ENCODE measurements around the gene SHTN1.

SHTN1 gene

DNA sequence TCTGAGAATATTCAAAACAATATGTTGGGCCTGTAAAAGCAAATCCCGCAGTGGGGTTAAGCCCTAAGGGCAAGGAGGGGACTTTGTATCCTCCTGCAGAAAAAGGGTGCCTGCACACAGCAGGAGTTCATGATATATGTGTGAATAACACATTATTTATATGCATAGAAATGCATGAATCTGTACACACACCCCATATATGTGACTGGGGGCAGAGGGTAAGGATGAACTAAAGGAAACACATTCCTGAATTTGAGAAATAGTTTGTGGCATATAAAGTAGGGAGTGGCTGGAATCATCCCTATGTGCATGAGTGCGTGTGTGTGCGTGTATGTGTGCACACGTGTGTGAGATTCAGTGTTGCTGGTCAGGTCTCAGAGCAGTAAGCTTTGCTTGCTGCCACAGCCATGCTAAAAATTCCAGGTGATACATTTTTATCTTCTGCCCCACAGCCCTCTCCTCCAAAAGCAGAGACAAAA lies 136.8 kb downstream of the SHTN1 start:
- DNase-seq: no peak

DNA sequence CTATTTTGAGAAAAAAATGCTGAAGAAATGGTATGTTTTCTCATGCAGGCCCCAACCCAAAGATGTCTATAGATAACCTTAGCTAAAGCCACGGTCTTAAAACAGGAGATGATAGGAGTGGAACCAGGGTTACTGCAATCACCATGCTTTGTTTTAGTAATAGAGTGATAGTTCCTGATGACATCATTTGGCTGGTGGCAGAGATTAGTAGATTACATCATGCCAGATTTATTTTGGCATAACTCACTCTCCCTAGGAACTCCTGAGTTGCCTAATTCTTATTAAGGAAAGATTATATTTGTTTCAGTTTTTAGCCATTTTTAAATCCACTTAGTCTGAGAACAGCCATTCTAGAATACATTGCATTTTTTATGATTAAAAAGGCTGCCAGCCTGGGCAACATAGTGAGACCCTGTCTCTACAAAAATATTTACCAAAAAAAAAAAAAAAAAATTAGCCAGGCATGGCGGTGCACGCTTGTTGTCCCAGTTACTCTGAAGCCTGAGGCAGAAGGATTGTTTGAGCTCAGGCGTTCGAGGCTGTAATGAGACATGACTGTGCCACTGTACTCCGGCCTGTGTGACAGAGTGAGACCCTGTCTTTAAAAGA lies 137.9 kb downstream of the SHTN1 start:
- no peak for DNase-seq

DNA sequence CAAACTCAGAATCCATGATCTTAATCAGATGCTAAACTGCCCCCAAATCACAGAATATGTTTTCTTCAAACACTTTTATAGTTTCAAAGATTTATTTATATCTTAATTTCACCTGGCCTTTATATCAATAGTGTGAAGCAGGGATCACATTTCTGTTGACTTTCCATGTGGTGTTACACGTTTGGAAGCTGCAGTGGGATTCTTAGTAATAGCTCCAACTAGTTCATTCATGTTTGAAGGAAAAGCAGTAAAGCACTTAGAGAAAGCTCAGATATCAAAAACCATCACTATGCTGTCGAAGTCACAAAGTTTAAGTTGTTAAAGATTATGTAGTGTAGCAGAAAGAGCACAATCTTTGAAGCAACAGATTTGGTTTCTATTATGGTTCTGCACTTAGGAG lies 138.9 kb downstream of the SHTN1 start:
- no peak for DNase-seq

DNA sequence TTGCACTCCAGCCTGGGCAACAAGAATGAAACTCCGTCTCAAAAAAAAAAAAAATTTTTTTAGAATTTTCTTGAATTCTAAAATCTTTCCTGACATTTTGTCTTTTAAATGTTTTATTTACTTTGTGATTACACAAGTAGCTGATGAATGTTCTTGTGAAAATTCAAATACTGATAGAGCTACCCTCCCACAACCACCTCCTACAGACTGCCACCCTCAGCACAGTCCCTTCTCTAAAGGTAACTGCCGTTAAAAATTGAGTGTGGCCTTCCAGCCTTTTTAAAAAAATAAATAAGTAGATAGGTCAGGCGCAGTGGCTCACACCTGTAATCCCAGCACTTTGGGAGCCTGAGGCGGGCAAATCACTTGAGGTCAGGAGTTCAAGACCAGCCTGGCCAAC lies 140.6 kb downstream of the SHTN1 start:
- DNase-seq: no peak

DNA sequence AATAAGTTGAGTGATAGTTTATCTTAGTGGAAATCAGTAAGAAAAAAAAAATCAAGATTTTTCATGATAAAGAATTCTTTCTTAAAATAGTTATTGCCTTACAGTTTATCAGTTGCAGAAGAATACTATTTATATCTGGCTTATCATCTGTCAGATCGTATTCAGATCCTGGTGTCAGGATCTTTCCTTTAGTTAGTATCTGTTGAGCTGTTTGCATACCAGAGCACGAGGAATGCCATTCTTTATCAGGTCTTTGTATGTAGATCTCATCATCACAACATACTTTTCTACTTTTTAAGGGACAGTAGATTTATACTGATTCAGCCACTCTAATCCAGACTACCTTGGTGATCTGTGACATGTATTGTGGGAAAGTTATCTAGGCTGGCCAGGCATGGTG lies 143.2 kb downstream of the SHTN1 start:
- DNase-seq: no peak

DNA sequence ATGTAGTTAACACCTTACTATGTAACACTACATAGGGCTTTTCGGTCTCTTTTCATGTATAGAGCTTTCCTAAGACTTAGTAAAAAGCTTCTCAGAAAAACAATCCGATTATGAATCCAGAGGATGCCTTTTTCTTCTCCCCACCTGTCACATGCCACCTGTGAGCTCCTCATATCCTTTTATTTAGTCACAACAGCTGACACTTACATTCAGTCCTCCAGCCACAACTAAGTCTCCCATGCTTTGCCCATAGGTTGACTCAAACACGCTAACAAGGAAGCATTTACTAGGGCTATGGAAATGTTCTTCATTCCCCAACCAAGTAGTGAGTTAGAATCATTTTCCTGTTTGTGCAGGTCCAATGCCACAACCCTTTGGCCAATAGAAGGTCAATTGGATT lies 147.8 kb downstream of the SHTN1 start:
- no peak for DNase-seq

DNA sequence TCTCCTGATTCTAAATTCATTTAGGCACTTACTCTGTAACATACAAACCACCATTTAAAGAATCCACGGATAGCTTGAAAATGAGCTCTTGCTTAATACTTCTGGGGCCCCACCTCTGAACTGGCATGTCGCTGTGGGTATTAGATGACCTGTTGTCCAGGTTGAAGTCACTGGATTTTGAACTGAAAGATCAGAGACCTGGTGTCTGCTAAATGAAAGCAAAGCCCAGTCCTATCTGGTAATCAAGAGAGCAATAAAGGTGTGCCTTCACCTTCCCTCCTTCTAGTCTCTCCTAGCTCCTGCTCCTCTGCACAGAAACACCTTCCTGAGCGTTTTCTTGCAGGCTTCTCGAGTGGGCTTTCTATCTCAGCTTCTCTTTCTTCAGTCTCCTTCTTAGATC lies 151.3 kb downstream of the SHTN1 start:
- DNase-seq: no peak

DNA sequence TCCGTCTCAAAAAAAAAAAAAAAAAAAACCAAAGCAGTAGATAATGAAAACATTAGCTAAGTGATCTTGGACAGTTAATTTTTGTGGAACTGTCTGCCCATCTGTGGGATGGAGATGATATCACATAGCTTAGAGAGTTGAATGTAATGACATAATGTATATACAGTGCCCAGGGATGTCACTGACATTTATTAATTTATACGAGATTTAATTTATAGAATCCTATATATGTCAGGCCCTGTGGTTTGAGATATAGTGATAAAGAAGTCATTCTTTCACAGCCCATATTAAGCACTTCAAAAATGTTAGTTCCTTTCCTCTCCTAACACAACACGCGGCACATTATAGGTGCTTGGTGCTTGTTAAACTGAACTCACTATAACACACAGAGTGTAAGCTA lies 151.7 kb downstream of the SHTN1 start:
- DNase-seq: no peak

DNA sequence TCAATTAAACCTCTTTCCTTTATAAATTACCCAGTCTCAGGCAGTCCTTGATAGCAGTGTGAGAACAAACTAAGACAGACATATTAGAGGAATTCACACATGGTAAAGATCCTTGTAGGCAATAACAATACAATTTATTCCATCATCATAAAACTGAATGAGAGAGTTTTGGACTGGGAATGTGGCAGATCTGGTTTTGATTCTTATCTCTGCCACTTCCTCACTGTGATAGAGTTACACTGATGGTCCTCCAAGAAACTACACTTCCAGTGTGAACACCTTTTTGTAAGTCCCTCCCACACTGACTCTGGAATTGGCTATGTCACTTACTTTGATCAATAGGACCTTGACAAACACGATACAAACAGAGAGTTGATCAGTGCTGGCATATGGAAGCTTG lies 152.7 kb downstream of the SHTN1 start:
- no peak for DNase-seq

DNA sequence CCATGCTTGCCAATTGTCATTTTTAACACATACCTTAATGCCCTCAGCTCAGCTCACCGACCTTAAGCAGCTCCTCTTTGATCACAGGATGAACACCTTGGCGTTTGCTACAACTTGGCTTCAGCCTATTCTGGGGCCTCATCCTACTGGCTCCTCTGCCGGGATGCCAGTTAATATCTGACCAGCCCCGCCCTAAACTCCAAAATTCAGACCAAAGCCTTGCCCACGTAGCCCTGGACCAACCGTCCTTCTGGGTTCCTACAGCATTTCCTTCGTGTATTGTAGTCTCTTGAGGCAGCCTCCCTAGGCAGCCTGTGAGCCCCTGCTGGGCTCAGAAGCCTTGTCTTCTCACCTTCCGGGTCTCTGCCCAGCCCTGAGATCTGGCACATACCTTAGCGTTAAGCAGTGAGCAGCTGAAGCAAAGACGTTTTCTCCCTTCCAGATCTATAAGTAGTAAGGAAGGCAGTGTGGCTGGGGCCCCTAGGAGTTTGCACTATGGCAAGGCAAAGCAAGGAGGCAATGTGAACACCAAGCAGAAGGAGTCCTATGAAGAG lies 154.9 kb downstream of the SHTN1 start:
- no peak for DNase-seq

DNA sequence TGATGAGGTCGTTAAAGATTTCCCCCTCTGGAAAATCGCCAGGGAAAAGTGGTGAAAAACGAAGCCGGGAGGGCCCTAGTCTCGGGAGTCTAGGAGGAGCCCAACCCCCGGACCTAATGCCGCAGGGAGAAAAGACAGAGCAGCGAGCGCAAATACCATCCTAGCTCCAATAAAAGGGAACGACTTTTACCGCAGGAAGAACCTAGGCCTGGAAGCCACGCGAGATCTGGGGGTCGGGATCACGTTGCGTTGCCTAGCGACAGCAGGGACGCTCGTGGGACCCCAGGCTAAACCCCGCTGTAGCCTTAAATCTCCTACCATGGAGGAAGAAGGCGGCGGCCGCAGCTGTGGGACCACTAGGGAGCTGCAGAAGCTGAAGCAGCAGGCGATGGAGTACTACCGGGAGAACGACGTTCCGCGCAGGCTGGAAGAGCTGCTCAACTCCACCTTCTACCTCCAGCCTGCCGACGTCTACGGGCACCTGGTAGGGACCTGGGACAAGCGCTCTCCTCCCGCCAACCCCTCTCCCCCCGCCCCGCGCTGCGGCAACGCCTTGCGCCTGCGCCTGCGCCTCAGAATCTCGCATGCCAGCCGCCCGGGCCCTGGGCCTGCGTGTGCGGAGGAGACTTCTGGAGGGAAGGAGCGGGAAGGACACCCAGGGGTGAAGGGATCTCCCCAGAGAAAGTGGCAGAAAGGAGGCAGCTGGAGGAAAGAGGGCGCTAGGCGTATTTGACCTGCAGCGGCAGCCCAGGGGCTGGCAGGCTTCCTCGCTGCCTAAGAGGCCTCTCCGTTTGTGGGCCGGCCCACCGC lies 155.5 kb downstream of the SHTN1 start, which contains the start of gene ENO4:
TSS of gene ENO4 (plus strand) at position 252 of the 810 bp plus-strand sequence. CDS start at position 320, 68 bp downstream.
- DNase-seq: no peak

DNA sequence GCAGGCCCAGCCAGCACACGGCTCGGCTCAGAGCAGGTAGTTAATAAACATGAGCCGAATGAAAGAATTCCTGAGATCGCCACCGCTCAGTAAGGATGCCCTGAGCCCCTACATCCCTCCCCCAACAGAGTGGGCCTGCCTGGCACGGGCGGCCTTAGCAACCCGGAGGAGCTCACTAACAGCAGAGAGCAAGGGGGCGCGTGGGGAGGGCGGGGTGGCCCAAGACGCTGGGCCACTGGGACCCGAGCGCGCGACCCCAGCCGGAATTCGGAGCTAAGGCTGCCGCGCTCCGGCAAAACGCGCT lies 156.1 kb downstream of the SHTN1 start:
- no peak for DNase-seq

DNA sequence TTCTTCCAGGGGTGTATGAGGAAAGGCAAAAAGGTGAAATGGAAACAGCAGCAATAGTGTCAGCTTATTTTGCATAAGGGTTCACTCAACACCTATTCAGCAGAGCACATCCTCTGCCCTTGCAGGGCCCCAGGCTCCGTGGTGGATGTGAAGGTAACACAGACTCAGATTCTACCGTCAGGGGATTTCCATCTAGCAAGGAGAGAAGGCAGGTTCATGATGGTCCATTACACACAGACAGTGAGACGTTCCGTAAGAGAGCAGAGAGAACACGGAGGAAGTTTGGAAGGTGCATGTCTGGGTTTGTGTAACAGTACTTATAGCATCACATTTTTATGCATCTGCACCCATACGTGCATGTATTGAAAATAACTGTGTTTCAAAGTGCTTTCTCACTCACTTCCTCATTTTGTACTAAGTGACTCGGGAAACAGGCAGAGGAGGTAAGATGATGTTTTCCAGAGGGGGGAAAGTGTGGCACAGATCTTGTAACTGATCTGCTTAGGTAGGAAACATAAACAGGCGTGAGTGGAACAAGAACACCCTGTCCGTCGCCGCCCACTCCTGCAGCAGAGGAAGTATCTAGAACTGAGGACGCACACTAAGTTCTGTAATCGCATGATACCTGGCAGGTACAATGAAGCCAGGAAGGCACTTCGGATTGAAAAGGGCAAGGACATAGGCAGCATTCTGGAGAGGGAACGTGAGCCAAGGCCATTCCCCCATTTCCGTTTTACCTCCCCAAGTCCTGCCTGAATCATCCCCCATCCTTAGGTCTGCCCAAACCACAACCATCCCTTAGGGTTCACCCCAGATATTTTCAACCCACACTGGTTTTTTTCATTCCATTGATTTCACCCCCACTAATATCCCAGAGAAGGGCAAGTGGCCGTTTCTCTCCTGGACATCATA lies 156.7 kb downstream of the SHTN1 start:
- DNase-seq: no peak

DNA sequence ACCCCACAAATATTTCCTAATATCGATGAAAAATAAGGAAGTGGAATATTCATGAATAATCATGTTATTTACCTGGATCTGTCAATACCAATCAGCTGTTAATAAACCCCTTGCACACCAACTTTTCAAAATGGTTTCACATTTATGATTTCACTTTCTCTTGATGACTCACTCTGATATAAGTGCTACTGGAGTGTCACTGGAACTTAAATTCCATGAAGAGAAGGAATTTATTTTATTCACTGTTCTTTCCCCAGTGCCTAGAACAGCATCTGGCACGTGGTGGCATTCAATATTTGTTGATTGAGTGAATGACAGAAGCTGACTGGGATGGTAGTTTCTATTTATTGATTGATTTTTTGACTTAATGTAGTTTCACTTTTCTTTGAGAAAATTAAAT lies 159.2 kb downstream of the SHTN1 start:
- DNase-seq: no peak

DNA sequence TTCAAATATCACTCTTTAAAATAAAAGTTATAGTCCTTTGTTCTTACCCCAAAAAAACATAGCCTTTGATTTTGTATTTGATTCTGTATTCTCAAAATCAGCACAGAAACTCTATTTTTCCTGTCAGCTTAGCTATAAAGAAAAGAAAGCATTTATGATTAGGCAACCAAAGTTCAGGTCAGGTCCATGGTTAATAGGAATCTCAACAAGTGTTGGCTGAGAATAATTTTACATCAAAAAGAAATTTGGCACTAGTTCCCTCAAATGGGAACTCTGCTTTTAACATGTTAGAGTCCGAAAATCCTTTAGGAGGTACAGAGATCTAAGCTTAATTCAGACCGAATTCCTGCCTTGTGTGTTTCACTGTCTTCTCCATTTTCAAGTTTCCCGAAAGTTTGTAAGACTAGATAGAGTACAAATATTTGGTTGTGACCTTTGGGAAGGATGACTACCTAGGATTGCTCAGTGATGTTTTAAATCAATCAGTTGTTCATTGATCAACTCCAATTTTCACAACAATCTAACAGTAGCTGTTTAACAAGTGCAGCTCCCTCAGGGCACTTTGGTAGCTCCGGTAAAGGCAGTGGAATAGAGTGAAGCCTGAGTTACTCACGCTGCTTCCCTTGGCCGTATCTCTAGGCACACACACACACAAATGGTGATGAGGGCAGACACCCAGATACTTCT lies 164.5 kb downstream of the SHTN1 start:
- no peak for DNase-seq

DNA sequence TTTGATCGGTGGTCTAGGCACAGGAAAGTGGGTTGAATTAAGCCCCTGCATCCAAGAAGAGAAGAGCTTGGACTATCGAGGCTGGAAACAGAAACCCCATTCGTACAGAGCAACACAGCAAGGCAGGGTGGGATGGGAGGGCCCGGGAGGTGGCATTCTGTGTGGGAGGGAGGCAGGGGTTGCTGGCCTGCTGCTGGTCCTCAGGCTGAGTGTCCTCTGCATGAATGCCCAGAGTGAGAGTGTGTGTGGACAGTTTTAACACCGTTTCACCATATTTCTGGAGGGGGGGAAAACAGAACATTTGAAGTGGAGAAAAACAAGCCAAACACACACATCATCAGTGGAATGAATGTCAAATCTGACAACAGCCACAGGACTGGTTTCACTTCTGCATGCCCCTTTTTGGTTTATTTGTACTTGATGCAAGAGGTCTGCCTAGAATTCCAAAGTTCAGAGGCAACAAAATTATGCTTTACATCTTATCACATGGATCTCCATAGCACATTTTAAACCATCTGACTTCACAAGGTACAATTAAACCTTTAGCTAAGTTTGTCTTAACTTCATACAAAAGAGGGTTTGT lies 166.8 kb downstream of the SHTN1 start:
- no peak for DNase-seq

DNA sequence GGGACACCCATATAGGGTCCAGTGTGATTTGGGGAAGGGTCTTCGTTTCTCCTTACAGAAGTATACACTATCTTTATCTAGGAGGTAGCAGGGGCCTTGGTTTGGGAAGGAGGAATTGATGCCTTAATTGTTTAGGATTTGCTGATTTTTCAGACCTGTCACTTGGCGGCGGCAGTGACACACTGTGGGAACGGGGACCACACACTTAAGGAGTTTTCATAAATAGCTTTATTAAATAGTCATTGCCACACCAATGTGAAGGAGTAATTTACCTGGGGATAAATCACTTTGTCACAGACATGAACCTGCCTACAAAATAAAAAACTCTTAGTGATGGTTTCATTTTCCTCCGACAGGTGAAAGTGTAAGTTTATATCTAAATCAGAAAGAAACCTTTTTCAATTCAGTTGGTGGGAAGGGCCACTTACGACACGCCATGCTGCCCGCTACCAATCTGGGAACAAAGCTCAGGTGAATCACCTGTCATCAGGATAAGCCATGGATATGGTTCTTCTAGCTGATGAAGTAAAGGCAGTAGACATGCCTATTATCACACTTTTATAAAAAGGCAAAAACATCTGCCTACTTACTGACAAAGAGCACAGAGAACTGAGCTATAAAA lies 168.0 kb downstream of the SHTN1 start:
- no peak for DNase-seq

DNA sequence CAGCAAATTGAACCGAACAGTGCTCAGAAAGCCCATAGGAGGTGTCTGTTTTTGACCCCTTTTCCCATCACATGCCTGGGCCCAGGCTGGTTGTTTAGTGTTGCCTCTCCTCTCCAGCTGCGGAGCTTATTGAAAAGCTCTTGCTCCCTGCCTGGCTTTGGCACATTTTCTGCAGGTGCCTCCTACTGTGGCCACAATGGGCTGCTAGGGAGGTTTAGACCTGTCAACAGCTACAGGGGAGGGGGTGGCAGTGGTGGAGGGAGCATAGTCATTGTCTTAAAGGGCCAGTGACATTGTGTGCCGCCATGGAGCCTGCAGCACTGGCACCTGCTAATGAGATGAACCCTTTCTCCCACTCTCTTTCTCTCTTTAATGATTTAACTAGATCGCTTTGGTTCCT lies 168.9 kb downstream of the SHTN1 start:
- no peak for DNase-seq

DNA sequence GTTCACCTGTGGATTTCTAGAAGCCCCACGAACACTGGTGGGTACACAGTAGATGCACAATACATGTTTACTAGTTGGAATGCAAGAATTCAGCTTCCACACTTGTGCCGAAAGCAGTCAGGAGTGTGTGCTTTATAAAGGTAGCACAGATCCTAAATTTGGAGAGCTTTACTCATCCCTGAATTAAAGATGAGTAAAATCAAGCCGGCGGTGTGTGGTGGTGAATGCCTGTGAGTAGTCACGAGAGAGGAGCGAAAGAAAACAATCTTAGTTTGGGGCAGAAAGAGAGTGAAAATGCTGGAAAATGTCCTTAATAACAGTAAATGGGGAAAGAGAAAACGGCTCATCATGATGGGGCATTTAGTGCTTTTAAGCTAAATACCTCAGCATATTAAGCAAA lies 169.3 kb downstream of the SHTN1 start:
- DNase-seq: no peak

DNA sequence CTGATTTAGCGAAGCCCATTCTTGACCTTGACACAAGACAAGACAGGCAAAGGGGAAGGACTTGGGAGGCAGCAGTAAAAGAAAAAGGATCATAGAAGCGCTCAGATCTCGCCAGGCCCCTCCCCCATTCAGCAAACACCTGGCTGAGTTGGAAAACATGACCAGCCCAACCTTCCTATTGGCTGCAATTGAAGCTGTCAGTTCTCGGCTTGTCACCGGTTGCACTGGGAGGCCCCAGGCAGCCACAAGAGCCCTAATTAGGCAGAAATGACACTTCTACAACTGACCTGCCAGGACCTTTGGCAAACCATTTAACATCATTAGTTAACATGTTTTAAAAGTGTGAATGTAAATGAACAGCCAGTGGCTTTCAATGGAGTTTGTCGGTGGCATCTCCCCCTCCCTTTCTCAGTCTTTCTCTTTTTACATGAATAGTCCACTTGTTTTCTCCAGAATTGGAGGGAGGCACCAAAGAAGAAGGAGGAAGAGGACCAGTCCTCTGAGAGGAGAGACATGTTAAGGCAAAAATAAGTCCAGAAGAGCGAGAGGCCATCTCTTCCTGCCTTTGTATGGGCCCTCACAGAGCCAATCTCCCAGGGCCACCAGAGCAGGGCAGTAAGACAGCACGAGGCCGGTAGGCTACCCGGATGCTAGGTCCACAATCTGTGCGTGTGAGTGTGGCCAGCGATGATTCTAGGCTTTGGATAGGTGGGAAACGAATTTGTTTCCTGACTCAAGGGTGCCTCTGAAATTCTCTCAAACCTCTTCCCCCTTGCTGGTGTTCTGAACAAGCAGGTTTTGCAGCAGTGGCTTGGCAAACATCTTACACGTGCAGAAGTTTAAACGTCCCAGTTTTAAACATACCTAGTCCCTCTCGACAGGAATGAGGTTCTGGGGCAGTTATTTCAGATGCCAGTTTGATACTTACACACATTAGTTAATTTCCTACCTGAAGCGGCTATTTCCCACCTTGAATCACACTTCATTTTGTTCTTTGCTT lies 170.7 kb downstream of the SHTN1 start:
- no peak for DNase-seq

DNA sequence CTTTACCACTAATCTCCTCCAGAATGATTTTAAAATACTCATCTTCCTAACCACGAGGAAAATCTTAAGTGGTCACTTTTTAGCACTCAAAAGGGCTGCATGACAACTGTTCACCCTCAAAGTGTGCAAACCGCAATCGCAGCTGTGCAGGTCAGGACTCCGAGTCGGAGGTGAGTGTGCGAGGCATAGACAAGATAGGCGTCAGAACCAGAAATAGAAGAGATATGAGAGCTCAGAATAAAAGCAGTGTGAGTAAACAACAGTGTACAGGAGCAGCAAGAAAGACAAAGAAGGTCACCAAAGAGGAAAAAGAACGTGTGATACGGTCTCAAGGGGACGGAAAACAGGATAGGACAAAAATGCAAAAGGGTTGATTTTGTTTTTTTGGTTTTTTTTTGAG lies 173.2 kb downstream of the SHTN1 start:
- no peak for DNase-seq

All from Kasumi-1 (cell line).